ENCODE results near the gene SRP54. TPM values are rescaled to one million over a fixed set of nuclear protein-coding genes. Genes with fewer than 3 reads are reported as not detected.

SRP54 gene
- total RNA-seq, 1 donor from 2014 or later: 47.5 TPM

- no peak for ATAC-seq
- no peaks in the 10 kb centered on the region for H3K4me1 ChIP-seq
- H3K36me3 ChIP-seq: peaks cover 16% of the 10 kb centered on the region
- intact Hi-C loops (cut with DNase I): no loop called here
- H3K27ac ChIP-seq: no peak overlapping the region
- TF ChIP-seq CTCF (IDR thresholded peaks at IDR 0.05): no peak
- H3K27me3 ChIP-seq: no peaks in the 10 kb centered on the region
- H3K4me3 ChIP-seq: no peak overlapping the region
- no peak for DNase-seq
- no peaks in the 10 kb centered on the region for H3K9me3 ChIP-seq
Measured at GRCh38 chr14:34971801-34972200, 11.0 kb upstream of the SRP54 start.

GRCh38 chr14:34978444-34978843 is 4.3 kb upstream of the SRP54 start:
- no peak for DNase-seq
- TF ChIP-seq CTCF (IDR thresholded peaks at IDR 0.05): no peak
- peaks cover 11% of the 10 kb centered on the region for H3K4me1 ChIP-seq
- H3K36me3 ChIP-seq: no peaks in the 10 kb centered on the region
- no peaks in the 10 kb centered on the region for H3K9me3 ChIP-seq
- H3K27me3 ChIP-seq: no peaks in the 10 kb centered on the region
- no peak overlapping the region for H3K4me3 ChIP-seq
- ATAC-seq: no peak
- intact Hi-C loops (cut with DNase I): no loop called here
- H3K27ac ChIP-seq: no peak overlapping the region

GRCh38 chr14:34980337-34980900 is 2.4 kb upstream of the SRP54 start:
- H3K27ac ChIP-seq: no peak overlapping the region
- H3K4me3 ChIP-seq: peak overlapping the region; percentile 73
- intact Hi-C loops (cut with DNase I): no loop called here

GRCh38 chr14:34981743-34982420 is 910 bp upstream of the SRP54 start:
- no peak for DNase-seq
- ATAC-seq: no peak
- Histone ChIP-seq H3K36me3 (peaks cover 4% of the 10 kb centered on the region), H3K4me1 (peaks cover 44% of the 10 kb centered on the region), H3K27me3 (no peaks in the 10 kb centered on the region), H3K9me3 (no peaks in the 10 kb centered on the region), H3K4me3 (peak overlapping the region; percentile 73), H3K27ac (peak overlapping the region; percentile 97)
- intact Hi-C loops (cut with DNase I): no loop called here
- TF ChIP-seq CTCF (IDR thresholded peaks at IDR 0.05): peak; percentile 10

More at GRCh38 chr14:34980337-34980900, 2.4 kb upstream of the SRP54 start:
- H3K9me3 ChIP-seq: no peaks in the 10 kb centered on the region
- no peak for TF ChIP-seq CTCF (IDR thresholded peaks at IDR 0.05)
- H3K27me3 ChIP-seq: no peaks in the 10 kb centered on the region
- no peak for ATAC-seq
- DNase-seq: no peak
- no peaks in the 10 kb centered on the region for H3K36me3 ChIP-seq
- H3K4me1 ChIP-seq: peaks cover 30% of the 10 kb centered on the region

GRCh38 chr14:34983148-34983760 is 462 bp downstream of the SRP54 start:
- Histone ChIP-seq H3K27ac (peak overlapping the region; percentile 97), H3K4me1 (peaks cover 44% of the 10 kb centered on the region), H3K36me3 (peaks cover 4% of the 10 kb centered on the region), H3K4me3 (peak overlapping the region; percentile 73), H3K9me3 (no peaks in the 10 kb centered on the region), H3K27me3 (no peaks in the 10 kb centered on the region)
- DNase-seq (no peak), ATAC-seq (peak; percentile 42)
- intact Hi-C loops (cut with DNase I): no loop called here
- TF ChIP-seq CTCF (IDR thresholded peaks at IDR 0.05): no peak
